Measurements from ENCODE around the gene LRP1B. TPM values are rescaled to one million over a fixed set of nuclear protein-coding genes. Genes with fewer than 3 reads are reported as not detected.

LRP1B gene
- total RNA-seq, 1 experiment from 2014 or later, result 0.21 TPM

DNA sequence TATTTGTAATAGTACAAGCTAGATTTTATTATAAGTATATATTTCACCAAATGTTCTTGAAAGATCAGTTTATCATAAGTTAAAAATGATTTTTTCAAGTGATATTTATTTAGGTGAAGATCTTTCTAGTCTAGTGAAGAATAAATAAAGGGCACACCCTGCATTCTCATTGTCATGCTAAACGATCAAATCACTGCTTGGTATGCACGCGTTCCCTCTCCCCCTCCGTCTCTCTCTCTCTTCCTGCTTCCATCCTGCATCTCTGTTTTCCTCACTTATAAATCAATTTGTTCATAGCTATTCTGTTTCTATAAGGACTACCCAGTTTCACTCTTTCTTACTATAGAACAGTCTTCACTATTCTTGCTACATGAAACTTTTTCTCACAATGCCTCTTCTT is 1067.4 kb downstream of the LRP1B start:
- H3K9me3 Mint-ChIP-seq (ENCODE audit: low read depth, unreplicated experiment), result no peaks in the 10 kb centered on the region
- no peaks in the 10 kb centered on the region for H3K36me3 Mint-ChIP-seq (ENCODE audit: insufficient read depth, unreplicated experiment)

DNA sequence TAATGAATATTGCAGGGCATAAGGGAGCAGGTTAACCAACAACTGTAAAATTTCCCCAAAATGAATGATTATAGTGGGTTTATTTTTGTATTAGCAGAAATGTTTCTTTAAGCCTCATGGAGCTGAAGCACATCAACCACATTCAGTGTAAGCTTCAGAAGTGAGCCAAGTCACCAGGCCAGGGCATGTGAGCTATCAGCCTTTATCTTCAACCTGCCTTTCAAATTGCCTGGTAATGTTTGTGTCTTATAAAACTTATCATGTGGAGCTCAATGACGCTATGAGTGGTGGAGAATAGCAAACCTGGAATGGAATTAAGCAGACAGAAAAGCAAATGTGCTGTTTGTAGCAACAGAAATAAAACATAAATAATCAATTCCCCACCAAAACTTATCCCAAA is 1068.4 kb downstream of the LRP1B start:
- TF ChIP-seq, protein P1, sequence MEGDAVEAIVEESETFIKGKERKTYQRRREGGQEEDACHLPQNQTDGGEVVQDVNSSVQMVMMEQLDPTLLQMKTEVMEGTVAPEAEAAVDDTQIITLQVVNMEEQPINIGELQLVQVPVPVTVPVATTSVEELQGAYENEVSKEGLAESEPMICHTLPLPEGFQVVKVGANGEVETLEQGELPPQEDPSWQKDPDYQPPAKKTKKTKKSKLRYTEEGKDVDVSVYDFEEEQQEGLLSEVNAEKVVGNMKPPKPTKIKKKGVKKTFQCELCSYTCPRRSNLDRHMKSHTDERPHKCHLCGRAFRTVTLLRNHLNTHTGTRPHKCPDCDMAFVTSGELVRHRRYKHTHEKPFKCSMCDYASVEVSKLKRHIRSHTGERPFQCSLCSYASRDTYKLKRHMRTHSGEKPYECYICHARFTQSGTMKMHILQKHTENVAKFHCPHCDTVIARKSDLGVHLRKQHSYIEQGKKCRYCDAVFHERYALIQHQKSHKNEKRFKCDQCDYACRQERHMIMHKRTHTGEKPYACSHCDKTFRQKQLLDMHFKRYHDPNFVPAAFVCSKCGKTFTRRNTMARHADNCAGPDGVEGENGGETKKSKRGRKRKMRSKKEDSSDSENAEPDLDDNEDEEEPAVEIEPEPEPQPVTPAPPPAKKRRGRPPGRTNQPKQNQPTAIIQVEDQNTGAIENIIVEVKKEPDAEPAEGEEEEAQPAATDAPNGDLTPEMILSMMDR (IDR thresholded peaks at IDR 0.05; ENCODE audit: unreplicated experiment), result no peak
- Mint-ChIP-seq H3K36me3 (ENCODE audit: insufficient read depth, unreplicated experiment) (no peaks in the 10 kb centered on the region), H3K27ac (ENCODE audit: unreplicated experiment) (no peak overlapping the region), H3K4me3 (ENCODE audit: low read depth, unreplicated experiment) (no peak overlapping the region), H3K4me1 (ENCODE audit: low read depth, unreplicated experiment) (no peaks in the 10 kb centered on the region), H3K9me3 (ENCODE audit: low read depth, unreplicated experiment) (no peaks in the 10 kb centered on the region), H3K27me3 (ENCODE audit: unreplicated experiment) (no peaks in the 10 kb centered on the region)
- CTCF ChIA-PET, result no interaction called here
- intact Hi-C loops (cut with micrococcal nuclease; ENCODE audit: unreplicated experiment), result no loop called here
- no TSS peak for BruUV-seq (replicated peaks)
- no peak for DNase-seq

More for the DNA sequence above, 1067.4 kb downstream of the LRP1B start:
- TF ChIP-seq, protein P1 (IDR thresholded peaks at IDR 0.05; ENCODE audit: unreplicated experiment), result no peak
- H3K27ac Mint-ChIP-seq (ENCODE audit: unreplicated experiment), result no peak overlapping the region
- CTCF ChIA-PET, result no interaction called here
- intact Hi-C loops (cut with micrococcal nuclease; ENCODE audit: unreplicated experiment), result no loop called here
- no TSS peak for BruUV-seq (replicated peaks)
- no peak overlapping the region for H3K4me3 Mint-ChIP-seq (ENCODE audit: low read depth, unreplicated experiment)
- no peak for DNase-seq
- H3K4me1 Mint-ChIP-seq (ENCODE audit: low read depth, unreplicated experiment), result no peaks in the 10 kb centered on the region
- no peaks in the 10 kb centered on the region for H3K27me3 Mint-ChIP-seq (ENCODE audit: unreplicated experiment)

DNA sequence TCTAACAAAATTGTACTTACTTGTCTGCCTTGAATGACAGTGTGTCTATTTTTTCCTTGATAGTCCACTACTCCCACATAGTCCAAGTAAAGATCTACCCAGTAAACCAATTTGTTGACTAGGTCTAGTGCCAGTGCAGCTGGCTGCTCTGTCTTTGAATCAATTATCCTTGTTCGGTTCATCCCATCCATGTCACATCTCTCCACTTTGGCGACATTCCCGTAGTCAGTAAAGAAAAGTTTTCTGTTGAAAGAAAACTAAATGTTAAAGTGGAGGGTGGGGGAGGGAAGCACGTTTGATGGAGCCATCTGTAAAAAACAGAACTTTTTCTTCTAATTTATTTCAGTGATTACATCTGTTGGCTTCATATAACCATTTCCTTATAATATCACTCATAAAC is 1068.8 kb downstream of the LRP1B start:
- Mint-ChIP-seq H3K9me3 (ENCODE audit: low read depth, unreplicated experiment) (no peaks in the 10 kb centered on the region), H3K4me3 (ENCODE audit: low read depth, unreplicated experiment) (no peak overlapping the region), H3K36me3 (ENCODE audit: insufficient read depth, unreplicated experiment) (no peaks in the 10 kb centered on the region), H3K27ac (ENCODE audit: unreplicated experiment) (no peak overlapping the region), H3K27me3 (ENCODE audit: unreplicated experiment) (no peaks in the 10 kb centered on the region), H3K4me1 (ENCODE audit: low read depth, unreplicated experiment) (no peaks in the 10 kb centered on the region)
- intact Hi-C loops (cut with micrococcal nuclease; ENCODE audit: unreplicated experiment), result no loop called here
- TF ChIP-seq, protein P1 (IDR thresholded peaks at IDR 0.05; ENCODE audit: unreplicated experiment), result no peak
- no TSS peak for BruUV-seq (replicated peaks)
- CTCF ChIA-PET, result no interaction called here
- DNase-seq, result no peak

DNA sequence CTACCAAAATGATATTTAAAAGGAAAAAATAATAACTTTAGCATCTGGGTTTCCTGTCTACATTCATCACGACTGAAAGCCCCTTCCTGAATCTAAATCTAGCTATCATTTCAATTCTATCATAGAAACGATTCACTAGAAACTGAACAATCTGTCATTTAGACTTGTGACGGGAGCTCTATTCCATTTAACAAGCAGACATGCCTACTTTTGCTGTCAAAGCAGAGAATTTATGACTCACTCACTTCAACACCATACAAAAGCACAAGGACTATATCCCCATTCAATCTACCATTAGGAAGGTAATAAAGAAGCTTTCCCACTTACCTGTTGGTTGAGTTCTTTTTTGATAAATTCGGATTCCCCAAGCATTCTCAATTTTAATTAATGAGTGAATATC is 1072.3 kb downstream of the LRP1B start:
- no peak overlapping the region for H3K27ac Mint-ChIP-seq (ENCODE audit: unreplicated experiment)
- intact Hi-C loops (cut with micrococcal nuclease; ENCODE audit: unreplicated experiment), result no loop called here
- H3K4me3 Mint-ChIP-seq (ENCODE audit: low read depth, unreplicated experiment), result no peak overlapping the region
- BruUV-seq (replicated peaks), result no TSS peak
- no peak for DNase-seq
- H3K9me3 Mint-ChIP-seq (ENCODE audit: low read depth, unreplicated experiment), result no peaks in the 10 kb centered on the region
- CTCF ChIA-PET, result no interaction called here
- no peaks in the 10 kb centered on the region for H3K36me3 Mint-ChIP-seq (ENCODE audit: insufficient read depth, unreplicated experiment)
- H3K27me3 Mint-ChIP-seq (ENCODE audit: unreplicated experiment), result no peaks in the 10 kb centered on the region
- TF ChIP-seq, protein P1 (IDR thresholded peaks at IDR 0.05; ENCODE audit: unreplicated experiment), result no peak
- no peaks in the 10 kb centered on the region for H3K4me1 Mint-ChIP-seq (ENCODE audit: low read depth, unreplicated experiment)

DNA sequence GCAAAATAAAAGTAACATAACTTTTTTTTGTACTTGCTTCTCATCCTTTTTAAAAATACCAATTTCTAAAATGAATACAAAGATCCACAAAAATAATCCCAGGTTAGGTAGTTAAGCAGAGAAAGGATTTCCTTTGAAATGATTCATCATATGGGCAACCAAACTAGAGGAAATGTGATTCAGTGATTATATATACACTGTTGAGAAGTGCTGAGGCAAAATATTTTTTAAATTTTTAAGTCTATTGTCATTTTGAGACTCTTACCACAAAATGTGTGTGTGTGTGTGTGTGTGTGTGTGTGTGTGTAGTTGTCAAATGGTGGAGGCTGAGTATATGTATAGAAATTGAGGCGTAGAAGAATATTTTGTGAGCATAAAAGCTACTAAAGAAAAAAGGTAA is 1075.3 kb downstream of the LRP1B start:
- BruUV-seq (replicated peaks), result no TSS peak
- CTCF ChIA-PET, result no interaction called here
- Mint-ChIP-seq H3K27ac (ENCODE audit: unreplicated experiment) (no peak overlapping the region), H3K36me3 (ENCODE audit: insufficient read depth, unreplicated experiment) (no peaks in the 10 kb centered on the region), H3K9me3 (ENCODE audit: low read depth, unreplicated experiment) (no peaks in the 10 kb centered on the region), H3K4me3 (ENCODE audit: low read depth, unreplicated experiment) (no peak overlapping the region), H3K27me3 (ENCODE audit: unreplicated experiment) (no peaks in the 10 kb centered on the region), H3K4me1 (ENCODE audit: low read depth, unreplicated experiment) (no peaks in the 10 kb centered on the region)
- TF ChIP-seq, protein P1 (IDR thresholded peaks at IDR 0.05; ENCODE audit: unreplicated experiment), result no peak
- intact Hi-C loops (cut with micrococcal nuclease; ENCODE audit: unreplicated experiment), result no loop called here
- no peak for DNase-seq
